HEK293 (cell line): ENCODE measurements around the gene PRR15L.
"Not testable (repeated sequence)": the region's sequence is repeated elsewhere in the genome, so short reads cannot be mapped to it uniquely, and the experiment has no call there.

ENCODE experiments used
- CTCF ChIA-PET: fragments of 350-600 bp; formaldehyde crosslinking; extraction: SDS; loops from one replicate; lab custom pipeline; 2021; ENCODE audit warnings: antibody characterized with exemption; lab: Yijun Ruan, JAX
- POLR2A ChIA-PET: fragments of 300-600 bp; formaldehyde crosslinking; extraction: SDS; loops from one replicate; lab custom pipeline; 2020; ENCODE audit warnings: antibody characterized with exemption, inconsistent platforms; lab: Yijun Ruan, JAX
- H3K27ac ChIP-seq: fragments of 200-500 bp; sonication (Bioruptor generic); 2 replicates; pipeline ENCODE4 v1.5.1; 2014; ENCODE audit warnings: low read depth, low read length, control low read depth, inconsistent platforms; ENCODE audit errors: extremely low read depth
- H3K36me3 ChIP-seq, 2 experiments: fragments of 200-500 bp in 1 of 2; sonication (Bioruptor generic) in 1 of 2; 1 replicate in 1 of 2; 2 replicates in 1 of 2; pipeline ENCODE4 v1.5.1; 2014 to 2017; ENCODE audit warnings: inconsistent platforms in 2 of 2, low read length in 2 of 2; ENCODE audit not compliant: control insufficient read depth in 2 of 2, insufficient read depth in 1 of 2
- H3K4me1 ChIP-seq: fragments of 200-500 bp; sonication (Bioruptor generic); 2 replicates; pipeline ENCODE4 v1.5.1; 2014; ENCODE audit warnings: mild to moderate bottlenecking, low read length, inconsistent platforms; ENCODE audit not compliant: control insufficient read depth, insufficient read depth
- H3K4me3 ChIP-seq: 2 replicates; pipeline ENCODE4 v1.5.1; 2011; ENCODE audit warnings: low read depth, mild to moderate bottlenecking, control low read depth, low read length, moderate library complexity
- H3K9me3 ChIP-seq: fragments of 200-500 bp; sonication (Bioruptor generic); 2 replicates; pipeline ENCODE4 v1.5.1; 2014; ENCODE audit warnings: low read depth, low read length, inconsistent platforms; ENCODE audit not compliant: control insufficient read depth, insufficient read depth
- EGR2 ChIP-seq: fragments of 450-650 bp; formaldehyde crosslinking; IDR thresholded peaks from 2 replicates; pipeline ENCODE4 v1.5.1; 2016; ENCODE audit warnings: low read depth, missing biosample characterization, missing genetic modification characterization
- GLI2 ChIP-seq: fragments of 450-650 bp; formaldehyde crosslinking; IDR thresholded peaks from 2 replicates; pipeline ENCODE4; 2017; ENCODE audit warnings: missing biosample characterization, missing genetic modification characterization, low read depth, borderline replicate concordance
- GLIS1 ChIP-seq: fragments of 450-650 bp; formaldehyde crosslinking; IDR thresholded peaks from 2 replicates; pipeline ENCODE4 v1.5.1; 2016; ENCODE audit warnings: missing biosample characterization, missing genetic modification characterization
- IKZF3 ChIP-seq: fragments of 450-650 bp; IDR thresholded peaks from 2 replicates; pipeline ENCODE4 v1.5.0; 2018; ENCODE audit warnings: missing biosample characterization, mild to moderate bottlenecking, missing genetic modification characterization, moderate library complexity
- PRDM1 ChIP-seq: fragments of 450-650 bp; formaldehyde crosslinking; IDR thresholded peaks from 2 replicates; pipeline ENCODE4; 2016; ENCODE audit warnings: missing biosample characterization, missing genetic modification characterization
- ZBTB1 ChIP-seq: fragments of 450-650 bp; formaldehyde crosslinking; IDR thresholded peaks from 2 replicates; pipeline ENCODE4 v1.5.1; 2016; ENCODE audit warnings: missing biosample characterization, missing genetic modification characterization
- ZBTB8A ChIP-seq: fragments of 450-650 bp; formaldehyde crosslinking; IDR thresholded peaks from 2 replicates; pipeline ENCODE4 v1.5.1; 2016; ENCODE audit warnings: missing biosample characterization, missing genetic modification characterization
- ZFHX2 ChIP-seq: fragments of 450-650 bp; formaldehyde crosslinking; conservative IDR thresholded peaks from 2 replicates; pipeline ENCODE4 v1.5.1; 2016; ENCODE audit warnings: missing biosample characterization, missing genetic modification characterization
- ZNF121 ChIP-seq: fragments of 450-650 bp; formaldehyde crosslinking; IDR thresholded peaks from 2 replicates; pipeline ENCODE4 v1.5.1; 2016; ENCODE audit warnings: missing biosample characterization, missing genetic modification characterization
- ZNF670 ChIP-seq: fragments of 450-650 bp; formaldehyde crosslinking; IDR thresholded peaks from 2 replicates; pipeline ENCODE4 v1.5.1; 2016; ENCODE audit warnings: missing biosample characterization, missing genetic modification characterization, low read depth
- ZNF785 ChIP-seq: fragments of 450-650 bp; formaldehyde crosslinking; IDR thresholded peaks from 2 replicates; pipeline ENCODE4 v1.5.1; 2016; ENCODE audit warnings: missing biosample characterization, missing genetic modification characterization
- TF ChIP-seq, protein P1 (sequence below): fragments of 450-650 bp; formaldehyde crosslinking; IDR thresholded peaks from 2 replicates; pipeline ENCODE4 v1.5.1; 2016; ENCODE audit warnings: missing biosample characterization, missing genetic modification characterization
- TF ChIP-seq, protein P2 (sequence below): sonication (generic); formaldehyde crosslinking; IDR thresholded peaks from 2 replicates; pipeline ENCODE4 v1.8.1; 2022; ENCODE audit warnings: mild to moderate bottlenecking, moderate library complexity, missing genetic modification reagents
- TF ChIP-seq, protein P3 (sequence below): fragments of 450-650 bp; formaldehyde crosslinking; IDR thresholded peaks from 2 replicates; pipeline ENCODE4 v1.5.1; 2016; ENCODE audit warnings: missing biosample characterization, missing genetic modification characterization, borderline replicate concordance
- TF ChIP-seq, protein P4 (sequence below): fragments of 450-650 bp; formaldehyde crosslinking; IDR thresholded peaks from 2 replicates; pipeline ENCODE4 v1.5.1; 2016; ENCODE audit warnings: missing biosample characterization, missing genetic modification characterization

PRR15L gene

DNA sequence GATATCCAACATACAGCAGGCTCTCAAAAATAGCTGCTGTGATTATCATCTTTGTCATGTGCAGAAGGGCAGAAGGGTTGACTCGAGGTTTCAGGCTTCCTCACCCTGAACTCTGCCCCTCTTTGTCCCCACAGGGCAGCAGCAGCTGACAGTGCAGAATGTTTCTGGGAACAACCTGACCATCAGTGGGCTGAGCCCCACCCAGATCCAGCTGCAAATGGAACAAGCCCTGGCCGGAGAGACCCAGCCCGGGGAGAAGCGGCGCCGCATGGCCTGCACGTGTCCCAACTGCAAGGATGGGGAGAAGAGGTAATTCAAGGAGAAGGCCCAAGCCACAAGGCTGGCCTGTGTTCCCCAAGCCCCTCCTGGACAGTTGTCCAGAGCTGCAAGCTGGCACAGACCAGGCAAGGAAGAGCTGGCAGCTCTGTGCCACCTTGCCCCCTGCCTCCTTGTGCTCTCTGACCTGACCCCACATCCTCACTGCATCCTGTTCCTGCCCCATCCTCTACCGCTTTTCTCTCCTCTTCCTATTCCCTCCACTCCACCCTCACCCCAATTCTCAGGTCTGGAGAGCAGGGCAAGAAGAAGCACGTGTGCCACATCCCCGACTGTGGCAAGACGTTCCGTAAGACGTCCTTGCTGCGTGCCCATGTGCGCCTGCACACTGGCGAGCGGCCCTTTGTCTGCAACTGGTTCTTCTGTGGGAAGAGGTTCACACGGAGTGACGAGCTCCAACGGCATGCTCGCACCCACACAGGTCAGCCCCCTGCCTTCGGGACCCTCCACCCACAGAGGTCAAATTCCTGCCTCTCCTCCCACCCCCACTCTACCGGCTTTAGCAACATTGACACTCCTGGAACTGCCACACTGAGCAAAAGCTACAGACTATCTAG is 32.7 kb downstream of the PRR15L start:
- H3K36me3 ChIP-seq: peaks cover 41 to 69% of the 10 kb centered on the region in 2 experiments; a peak in 2 of 3 replicates
- no peaks in the 10 kb centered on the region for H3K9me3 ChIP-seq
- H3K4me3 ChIP-seq: no peak overlapping the region
- TF ChIP-seq GLI2 (tag by site-specific recombination) (no peak), ZNF670 (no peak), ZBTB1 (no peak), PRDM1 (tag by site-specific recombination) (no peak), IKZF3 (tag by site-specific recombination) (no peak), GLIS1 (tag by site-specific recombination) (no peak), ZFHX2 (tag by site-specific recombination) (peak; percentile 86), EGR2 (tag by site-specific recombination) (peak; percentile 97), ZBTB8A (tag by site-specific recombination) (no peak)
- TF ChIP-seq, protein P1, sequence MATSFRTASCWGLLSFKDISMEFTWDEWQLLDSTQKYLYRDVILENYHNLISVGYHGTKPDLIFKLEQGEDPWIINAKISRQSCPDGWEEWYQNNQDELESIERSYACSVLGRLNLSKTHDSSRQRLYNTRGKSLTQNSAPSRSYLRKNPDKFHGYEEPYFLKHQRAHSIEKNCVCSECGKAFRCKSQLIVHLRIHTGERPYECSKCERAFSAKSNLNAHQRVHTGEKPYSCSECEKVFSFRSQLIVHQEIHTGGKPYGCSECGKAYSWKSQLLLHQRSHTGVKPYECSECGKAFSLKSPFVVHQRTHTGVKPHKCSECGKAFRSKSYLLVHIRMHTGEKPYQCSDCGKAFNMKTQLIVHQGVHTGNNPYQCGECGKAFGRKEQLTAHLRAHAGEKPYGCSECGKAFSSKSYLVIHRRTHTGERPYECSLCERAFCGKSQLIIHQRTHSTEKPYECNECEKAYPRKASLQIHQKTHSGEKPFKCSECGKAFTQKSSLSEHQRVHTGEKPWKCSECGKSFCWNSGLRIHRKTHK (tag by site-specific recombination): no peak
- TF ChIP-seq, protein P2, sequence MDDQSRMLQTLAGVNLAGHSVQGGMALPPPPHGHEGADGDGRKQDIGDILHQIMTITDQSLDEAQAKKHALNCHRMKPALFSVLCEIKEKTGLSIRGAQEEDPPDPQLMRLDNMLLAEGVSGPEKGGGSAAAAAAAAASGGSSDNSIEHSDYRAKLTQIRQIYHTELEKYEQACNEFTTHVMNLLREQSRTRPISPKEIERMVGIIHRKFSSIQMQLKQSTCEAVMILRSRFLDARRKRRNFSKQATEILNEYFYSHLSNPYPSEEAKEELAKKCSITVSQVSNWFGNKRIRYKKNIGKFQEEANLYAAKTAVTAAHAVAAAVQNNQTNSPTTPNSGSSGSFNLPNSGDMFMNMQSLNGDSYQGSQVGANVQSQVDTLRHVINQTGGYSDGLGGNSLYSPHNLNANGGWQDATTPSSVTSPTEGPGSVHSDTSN (CRISPR knock-in tag): no peak
- TF ChIP-seq, protein P3, sequence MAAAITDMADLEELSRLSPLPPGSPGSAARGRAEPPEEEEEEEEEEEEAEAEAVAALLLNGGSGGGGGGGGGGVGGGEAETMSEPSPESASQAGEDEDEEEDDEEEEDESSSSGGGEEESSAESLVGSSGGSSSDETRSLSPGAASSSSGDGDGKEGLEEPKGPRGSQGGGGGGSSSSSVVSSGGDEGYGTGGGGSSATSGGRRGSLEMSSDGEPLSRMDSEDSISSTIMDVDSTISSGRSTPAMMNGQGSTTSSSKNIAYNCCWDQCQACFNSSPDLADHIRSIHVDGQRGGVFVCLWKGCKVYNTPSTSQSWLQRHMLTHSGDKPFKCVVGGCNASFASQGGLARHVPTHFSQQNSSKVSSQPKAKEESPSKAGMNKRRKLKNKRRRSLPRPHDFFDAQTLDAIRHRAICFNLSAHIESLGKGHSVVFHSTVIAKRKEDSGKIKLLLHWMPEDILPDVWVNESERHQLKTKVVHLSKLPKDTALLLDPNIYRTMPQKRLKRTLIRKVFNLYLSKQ (tag by site-specific recombination): no peak
- ChIA-PET POLR2A (interaction anchor here (0.5 kb wide), 1 partner anchor 17 kb away, joined by 3 read pairs; no protein-coding TSS in a partner anchor), CTCF (interaction anchor here (0.7 to 1.5 kb wide), 9 partner anchors 11 to 95 kb away, joined by 3 to 5 read pairs (median 3); partner anchors contain the start of gene PNPO)
- H3K4me1 ChIP-seq: no peaks in the 10 kb centered on the region
- H3K27ac ChIP-seq: no peak overlapping the region

DNA sequence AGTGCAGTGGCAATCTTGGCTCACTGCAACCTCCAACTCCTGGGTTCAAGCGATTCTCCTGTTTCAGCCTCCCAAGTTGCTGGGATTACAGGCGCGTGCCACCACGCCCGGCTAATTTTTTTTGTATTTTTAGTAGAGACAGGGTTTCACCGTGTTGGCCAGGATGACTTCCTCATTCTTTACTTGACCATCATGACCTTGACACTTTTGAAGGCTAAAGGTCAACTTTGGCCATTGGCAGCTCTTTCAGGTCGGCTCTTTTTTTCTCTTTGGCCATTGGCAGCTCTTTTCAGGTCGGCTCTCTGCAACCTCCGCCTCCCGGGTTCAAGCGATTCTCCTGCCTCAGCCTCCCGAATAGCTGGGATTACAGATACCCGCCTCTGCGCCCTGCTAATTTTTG is 37.8 kb downstream of the PRR15L start:
- TF ChIP-seq, protein P4, sequence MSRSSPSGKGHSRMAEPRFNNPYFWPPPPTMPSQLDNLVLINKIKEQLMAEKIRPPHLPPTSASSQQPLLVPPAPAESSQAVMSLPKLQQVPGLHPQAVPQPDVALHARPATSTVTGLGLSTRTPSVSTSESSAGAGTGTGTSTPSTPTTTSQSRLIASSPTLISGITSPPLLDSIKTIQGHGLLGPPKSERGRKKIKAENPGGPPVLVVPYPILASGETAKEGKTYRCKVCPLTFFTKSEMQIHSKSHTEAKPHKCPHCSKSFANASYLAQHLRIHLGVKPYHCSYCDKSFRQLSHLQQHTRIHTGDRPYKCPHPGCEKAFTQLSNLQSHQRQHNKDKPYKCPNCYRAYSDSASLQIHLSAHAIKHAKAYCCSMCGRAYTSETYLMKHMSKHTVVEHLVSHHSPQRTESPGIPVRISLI (tag by site-specific recombination): peak; percentile 11; the same call in 1 of the 2 replicates
- TF ChIP-seq, all 188 proteins: peak for 1; not testable (repeated sequence) for 187
- H3K4me1 ChIP-seq, H3K9me3 ChIP-seq, H3K4me3 ChIP-seq, H3K27ac ChIP-seq: not testable (repeated sequence)
- CTCF ChIA-PET: interaction anchor here (1.0 to 1.8 kb wide), 4 partner anchors 15 to 75 kb away, joined by 3 to 7 read pairs (median 5); no protein-coding TSS in a partner anchor
- POLR2A ChIA-PET: interaction anchor here (0.9 kb wide), 1 partner anchor 21 kb away, joined by 3 read pairs; the partner anchor contains the start of gene PNPO
- peaks cover 28 to 51% of the 10 kb centered on the region in 2 experiments; a peak in 2 of 3 replicates for H3K36me3 ChIP-seq

DNA sequence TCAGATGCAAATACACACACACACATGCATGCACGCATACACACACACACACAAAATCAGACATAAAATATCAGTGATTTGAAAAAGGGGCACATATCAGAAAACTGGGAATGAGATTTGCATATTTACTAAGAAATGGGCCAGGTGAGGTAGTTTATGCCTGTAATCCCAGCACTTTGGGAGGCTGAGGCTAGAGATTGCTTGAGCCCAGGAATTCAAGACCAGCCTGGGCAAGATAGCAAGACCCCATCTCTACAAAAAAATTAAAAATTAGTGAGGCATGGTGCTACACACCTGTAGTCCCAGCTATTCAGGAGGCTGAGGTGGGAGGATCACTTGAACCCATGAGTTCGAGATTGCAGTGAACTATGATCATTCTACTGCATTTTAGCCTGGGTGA is 38.7 kb downstream of the PRR15L start:
- H3K4me1 ChIP-seq: no peaks in the 10 kb centered on the region
- TF ChIP-seq ZNF121 (tag by site-specific recombination) (peak; percentile 90), ZNF785 (tag by site-specific recombination) (no peak)
- TF ChIP-seq, all 188 proteins: peak for 1
- no peak overlapping the region for H3K4me3 ChIP-seq
- CTCF ChIA-PET: interaction anchor here (0.6 to 1.8 kb wide), 9 partner anchors 10 to 338 kb away, joined by 3 to 7 read pairs (median 3); no protein-coding TSS in a partner anchor
- no peaks in the 10 kb centered on the region for H3K9me3 ChIP-seq
- peaks cover 26 to 42% of the 10 kb centered on the region in 2 experiments; a peak in 2 of 3 replicates for H3K36me3 ChIP-seq
- H3K27ac ChIP-seq: no peak overlapping the region
- POLR2A ChIA-PET: no interaction called here
